Prostate gland (tissue), 2 donors: Measurements from ENCODE around the gene DCC. TPM values are rescaled to one million over a fixed set of nuclear protein-coding genes. Genes with fewer than 3 reads are reported as not detected.

Experiments
- DNase-seq: peaks from one replicate; pipeline ENCODE4 v3.0.0-alpha.2; 2019; ENCODE audit warnings: low spot score
- H3K27ac ChIP-seq, 2 donors: fragments of 200-600 bp; sonication (generic); 2 replicates each; pipeline ENCODE4 v1.5.1; 2017 to 2019
- H3K27me3 ChIP-seq: fragments of 200-600 bp; sonication (generic); replicated peaks from 2 replicates; pipeline ENCODE4 v1.5.1; 2019; ENCODE audit not compliant: insufficient read depth
- H3K36me3 ChIP-seq, 2 donors: fragments of 200-600 bp; sonication (generic); 1 replicate in 1 of 2; 2 replicates in 1 of 2; pipeline versions ENCODE4 v1.5.1 to v1.8.1; 2017 to 2019
- H3K4me1 ChIP-seq: fragments of 200-600 bp; sonication (generic); replicated peaks from 2 replicates; pipeline ENCODE4 v1.5.1; 2019
- H3K4me3 ChIP-seq, 2 donors: fragments of 200-600 bp; sonication (generic); 2 replicates each; pipeline ENCODE4 v1.5.1; 2017 to 2019
- H3K9me3 ChIP-seq: fragments of 200-600 bp; sonication (generic); 2 replicates; pipeline ENCODE4 v1.5.1; 2017
- CTCF ChIP-seq, 4 experiments: fragments of 200-600 bp in 2 of 4; fragments of 450-650 bp in 2 of 4; sonication (generic) in 2 of 4; IDR thresholded peaks; 1 replicate in 3 of 4; 2 replicates in 1 of 4; pipeline ENCODE4 v1.5.1; 2016 to 2019; ENCODE audit warnings: antibody characterized with exemption in 4 of 4, mild to moderate bottlenecking in 2 of 4, moderate library complexity in 2 of 4
- POLR2A ChIP-seq: fragments of 450-650 bp; IDR thresholded peaks from one replicate; pipeline ENCODE4 v1.6.1; 2016; ENCODE audit warnings: antibody characterized with exemption, mild to moderate bottlenecking
- POLR2AphosphoS5 ChIP-seq: sonication (generic); formaldehyde crosslinking; IDR thresholded peaks from one replicate; pipeline ENCODE4 v1.6.1; 2017; ENCODE audit warnings: antibody characterized with exemption
- WGBS: methylation state at CpG from one replicate; pipeline ENCODE4 v1.1.5; 2018; 5-methylcytosine and 5-hydroxymethylcytosine counted together
- intact Hi-C: fragments of 100-400 bp; cut with DNase I; formaldehyde crosslinking; loops from one replicate; pipeline ENCODE4 v1.14.2; 2022
- total RNA-seq, 2 donors: library from RNA; depleted of rRNA; stranded (reverse); fragments of >200 nt; gene quantifications; one replicate each; pipeline ENCODE4 v1.1.0, GENCODE V29; 2016

DCC gene
- total RNA-seq, 2 donors from 2014 or later: 0.55 to 3.7 TPM

- H3K4me1 ChIP-seq: no peaks in the 10 kb centered on the region
- no peak for DNase-seq
- H3K36me3 ChIP-seq: no peaks in the 10 kb centered on the region
- H3K4me3 ChIP-seq: no peak overlapping the region
- no peak overlapping the region for H3K27ac ChIP-seq
- H3K9me3 ChIP-seq: no peaks in the 10 kb centered on the region
- TF ChIP-seq POLR2A (no peak), CTCF (IDR thresholded peaks at IDR 0.05) (no peak), POLR2AphosphoS5 (no peak)
- WGBS: 76% methylated on average over 6 of the region's 6 CpGs
- intact Hi-C loops: no loop called here
- no peaks in the 10 kb centered on the region for H3K27me3 ChIP-seq
Measured at GRCh38 chr18:53056064-53056463, 716.1 kb downstream of the DCC start.

- no peaks in the 10 kb centered on the region for H3K36me3 ChIP-seq
- H3K4me3 ChIP-seq: no peak overlapping the region
- no peaks in the 10 kb centered on the region for H3K9me3 ChIP-seq
- TF ChIP-seq POLR2A (no peak), CTCF (IDR thresholded peaks at IDR 0.05) (no peak), POLR2AphosphoS5 (no peak)
- WGBS: 37% methylated on average over 6 of the region's 6 CpGs
- intact Hi-C loops: no loop called here
- H3K27me3 ChIP-seq: no peaks in the 10 kb centered on the region
- no peak for DNase-seq
- H3K27ac ChIP-seq: no peak overlapping the region
- H3K4me1 ChIP-seq: no peaks in the 10 kb centered on the region
Measured at GRCh38 chr18:53070788-53071187, 730.8 kb downstream of the DCC start.

DNA sequence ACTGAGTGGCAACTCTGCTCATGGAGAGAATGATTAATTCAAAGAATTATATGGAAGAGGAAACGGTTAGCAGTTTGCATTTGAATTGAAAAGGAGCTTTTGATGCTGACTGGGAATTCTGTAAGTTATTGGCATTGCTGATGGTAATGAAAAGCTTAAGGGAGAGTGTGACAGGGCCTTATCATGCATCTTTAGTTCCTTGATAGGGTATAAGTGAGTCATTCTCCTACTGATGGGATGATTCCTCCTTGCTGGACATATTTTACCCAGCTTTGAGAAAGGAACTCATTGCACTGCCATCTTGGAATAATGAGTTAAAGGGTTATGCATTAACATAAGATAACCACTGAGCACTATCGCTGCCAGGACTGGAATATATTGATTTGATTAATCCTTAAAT is 740.7 kb downstream of the DCC start:
- no peaks in the 10 kb centered on the region for H3K9me3 ChIP-seq
- H3K27ac ChIP-seq: no peak overlapping the region
- H3K27me3 ChIP-seq: no peaks in the 10 kb centered on the region
- WGBS: 96% methylated on average over 2 of the region's 2 CpGs
- no peak overlapping the region for H3K4me3 ChIP-seq
- no peak for DNase-seq
- TF ChIP-seq CTCF (IDR thresholded peaks at IDR 0.05): no peak
- no peak for TF ChIP-seq POLR2A
- no peak for TF ChIP-seq POLR2AphosphoS5
- H3K4me1 ChIP-seq: no peaks in the 10 kb centered on the region
- intact Hi-C loops: no loop called here
- no peaks in the 10 kb centered on the region for H3K36me3 ChIP-seq

DNA sequence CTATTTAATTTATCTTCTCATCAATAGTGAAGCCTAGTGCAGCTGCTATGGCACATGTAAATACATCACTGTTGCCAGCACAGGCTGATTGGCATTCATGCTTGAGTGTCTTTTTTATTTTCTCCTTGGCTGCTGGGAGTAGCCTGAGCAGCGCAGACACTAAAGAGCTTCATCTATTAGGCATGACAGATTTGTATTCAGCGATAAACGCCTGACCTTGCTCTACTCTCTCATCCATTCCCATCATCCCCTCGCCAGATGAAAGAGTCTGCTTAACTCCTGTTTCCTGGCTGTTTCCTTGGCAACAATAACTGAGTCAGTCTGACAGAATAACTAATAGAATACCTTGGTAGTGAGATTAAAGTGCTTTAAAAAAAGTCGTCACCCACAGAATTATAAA is 753.6 kb downstream of the DCC start:
- WGBS: 74% methylated on average over 5 of the region's 5 CpGs
- intact Hi-C loops: no loop called here
- H3K9me3 ChIP-seq: no peaks in the 10 kb centered on the region
- no peak overlapping the region for H3K4me3 ChIP-seq
- no peaks in the 10 kb centered on the region for H3K36me3 ChIP-seq
- TF ChIP-seq CTCF (IDR thresholded peaks at IDR 0.05) (no peak), POLR2AphosphoS5 (no peak), POLR2A (no peak)
- no peaks in the 10 kb centered on the region for H3K27me3 ChIP-seq
- no peak overlapping the region for H3K27ac ChIP-seq
- H3K4me1 ChIP-seq: no peaks in the 10 kb centered on the region
- no peak for DNase-seq

GRCh38 chr18:53101536-53102105 is 761.6 kb downstream of the DCC start:
- no peak for TF ChIP-seq POLR2A
- TF ChIP-seq POLR2AphosphoS5: no peak
- TF ChIP-seq CTCF (IDR thresholded peaks at IDR 0.05): no peak
- H3K9me3 ChIP-seq: no peaks in the 10 kb centered on the region

More at GRCh38 chr18:53101536-53102105, 761.6 kb downstream of the DCC start:
- H3K27ac ChIP-seq: no peak overlapping the region
- DNase-seq: no peak
- WGBS: 62% methylated on average over 5 of the region's 5 CpGs
- no peaks in the 10 kb centered on the region for H3K36me3 ChIP-seq
- intact Hi-C loops: no loop called here
- H3K27me3 ChIP-seq: no peaks in the 10 kb centered on the region
- no peak overlapping the region for H3K4me3 ChIP-seq
- H3K4me1 ChIP-seq: no peaks in the 10 kb centered on the region
